Stimulated activated CD4-positive, alpha-beta T cell treated with anti-CD3 and anti-CD28 coated beads, Interleukin-4, amount 100 ng/mL, for 24 hours (primary cell): ENCODE measurements around the gene LRRC74B.
"Not testable (repeated sequence)": the region's sequence is repeated elsewhere in the genome, so short reads cannot be mapped to it uniquely, and the experiment has no call there.

Experiments
- DNase-seq: peaks from one replicate; pipeline ENCODE4 v3.0.0-alpha.2; 2020

The LRRC74B gene

GRCh38 chr22:21032868-21033688 lies 12.7 kb upstream of the LRRC74B start:
- no peak for DNase-seq

- DNase-seq = no peak
Measured at GRCh38 chr22:21033895-21034294, 11.9 kb upstream of the LRRC74B start.

GRCh38 chr22:21034989-21035388 lies 10.8 kb upstream of the LRRC74B start:
- DNase-seq = no peak

- no peak for DNase-seq
Measured at GRCh38 chr22:21038405-21038804, 7.3 kb upstream of the LRRC74B start.

- DNase-seq = not testable (repeated sequence)
Measured at GRCh38 chr22:21039158-21039557, 6.6 kb upstream of the LRRC74B start.

- DNase-seq = no peak
Measured at GRCh38 chr22:21041937-21042336, 3.8 kb upstream of the LRRC74B start.

- no peak for DNase-seq
Measured at GRCh38 chr22:21042978-21043859, 2.5 kb upstream of the LRRC74B start.

- no peak for DNase-seq
Measured at GRCh38 chr22:21043860-21044535, 1.7 kb upstream of the LRRC74B start.

GRCh38 chr22:21044931-21045584 lies 688 bp upstream of the LRRC74B start:
- no peak for DNase-seq

- no peak for DNase-seq
Measured at GRCh38 chr22:21047035-21047661, 1.4 kb downstream of the LRRC74B start.

GRCh38 chr22:21047730-21048129 lies 2.0 kb downstream of the LRRC74B start:
- no peak for DNase-seq

GRCh38 chr22:21048448-21048847 lies 2.7 kb downstream of the LRRC74B start:
- DNase-seq = not testable (repeated sequence)

- DNase-seq = not testable (repeated sequence)
Measured at GRCh38 chr22:21048965-21049364, 3.2 kb downstream of the LRRC74B start.

GRCh38 chr22:21051145-21051830 lies 5.5 kb downstream of the LRRC74B start:
- no peak for DNase-seq

GRCh38 chr22:21051831-21052400 lies 6.2 kb downstream of the LRRC74B start:
- DNase-seq = no peak

GRCh38 chr22:21052715-21053459 lies 7.1 kb downstream of the LRRC74B start:
- DNase-seq = no peak

GRCh38 chr22:21054046-21054713 lies 8.4 kb downstream of the LRRC74B start:
- DNase-seq = no peak

GRCh38 chr22:21054714-21055563 lies 9.2 kb downstream of the LRRC74B start:
- DNase-seq = no peak

- DNase-seq = no peak
Measured at GRCh38 chr22:21055564-21055834, 9.8 kb downstream of the LRRC74B start.
